H1 (cell line): Measurements from ENCODE around the gene PEX3. TPM values are rescaled to one million over a fixed set of nuclear protein-coding genes. Genes with fewer than 3 reads are reported as not detected.

Experiments used
- CTCF ChIA-PET: fragments of 300-600 bp; sonication (Branson Sonifier 250); formaldehyde crosslinking; loops from one replicate; lab custom pipeline; 2021; ENCODE audit not compliant: partially characterized antibody; lab: Charles Lee
- POLR2A ChIA-PET: fragments of 300-600 bp; sonication (Branson Sonifier 250); formaldehyde crosslinking; loops from one replicate; lab custom pipeline; 2021; ENCODE audit warnings: inconsistent platforms; ENCODE audit not compliant: partially characterized antibody; lab: Charles Lee
- DNase-seq, 2 experiments: peaks; one replicate each; pipeline versions ENCODE4 v3.0.0 to v3.0.0-alpha.2; 2010 to 2022; ENCODE audit warnings: low spot score in 2 of 2, low read depth in 1 of 2, mixed read lengths in 1 of 2
- FAIRE-seq: peaks from 2 replicates; lab custom pipeline; 2011; peaks lifted over from hg19 to GRCh38; lab: Jason Lieb, UNC
- H2AFZ ChIP-seq: 2 replicates; pipeline ENCODE4 v1.8.1; 2012; ENCODE audit warnings: low read length, inconsistent platforms
- H2AK5ac ChIP-seq: 2 replicates; pipeline ENCODE4 v1.6.1; 2013; ENCODE audit warnings: low read depth, low read length
- H2BK120ac ChIP-seq: replicated peaks from 2 replicates; pipeline ENCODE3; 2013; ENCODE audit warnings: low read depth, low read length, inconsistent platforms
- H2BK12ac ChIP-seq: 2 replicates; pipeline ENCODE4 v1.6.1; 2013; ENCODE audit warnings: low read depth, low read length
- H2BK15ac ChIP-seq: 2 replicates; pipeline ENCODE4 v1.6.1; 2013; ENCODE audit warnings: low read length
- H2BK20ac ChIP-seq: 2 replicates; pipeline ENCODE4 v1.6.1; 2013; ENCODE audit warnings: low read length
- H2BK5ac ChIP-seq: 2 replicates; pipeline ENCODE4 v1.6.1; 2013; ENCODE audit warnings: low read depth, low read length
- H3K14ac ChIP-seq: 2 replicates; pipeline ENCODE4 v1.6.1; 2013; ENCODE audit warnings: inconsistent platforms; ENCODE audit not compliant: insufficient read length
- H3K18ac ChIP-seq: 2 replicates; pipeline ENCODE4 v1.6.1; 2013; ENCODE audit warnings: low read length; ENCODE audit errors: extremely low read depth
- H3K23ac ChIP-seq: 2 replicates; pipeline ENCODE4 v1.6.1; 2013; ENCODE audit warnings: inconsistent platforms; ENCODE audit not compliant: insufficient read length
- H3K23me2 ChIP-seq: 2 replicates; pipeline ENCODE4 v1.6.1; 2013; ENCODE audit warnings: low read depth, low read length
- H3K27ac ChIP-seq: 2 replicates; pipeline ENCODE4 v1.6.1; 2011; ENCODE audit warnings: low read depth, low read length, inconsistent platforms
- H3K27me3 ChIP-seq, 4 experiments: replicated peaks in 1 of 4; 1 replicate in 1 of 4; 2 replicates in 3 of 4; pipeline versions ENCODE4 v1.6.1 to v1.8.1; 2011 to 2013; ENCODE audit warnings: low read length in 3 of 4, mild to moderate bottlenecking in 3 of 4, inconsistent platforms in 2 of 4, mixed read lengths in 2 of 4, moderate library complexity in 1 of 4; ENCODE audit not compliant: control insufficient read depth in 3 of 4, insufficient read depth in 3 of 4; ENCODE audit errors: extremely low read depth in 1 of 4
- H3K36me3 ChIP-seq, 4 experiments: 2 replicates each; pipeline versions ENCODE4 v1.6.1 to v1.8.1; 2011 to 2013; ENCODE audit warnings: mild to moderate bottlenecking in 4 of 4, low read length in 3 of 4, moderate library complexity in 2 of 4, control low read depth in 1 of 4, inconsistent platforms in 1 of 4; ENCODE audit not compliant: insufficient read depth in 4 of 4, control insufficient read depth in 2 of 4
- H3K4ac ChIP-seq: replicated peaks from 2 replicates; pipeline ENCODE3; 2013; ENCODE audit warnings: low read length, low read depth, mixed read lengths, inconsistent platforms; ENCODE audit not compliant: insufficient read length
- H3K4me1 ChIP-seq, 4 experiments: replicated peaks in 1 of 4; 1 replicate in 1 of 4; 2 replicates in 3 of 4; pipeline versions ENCODE4 v1.6.1 to v1.8.1; 2011 to 2013; ENCODE audit warnings: low read length in 3 of 4, inconsistent platforms in 2 of 4, mixed read lengths in 1 of 4; ENCODE audit not compliant: insufficient read depth in 4 of 4, control insufficient read depth in 3 of 4
- H3K4me2 ChIP-seq, 2 experiments: 2 replicates each; pipeline versions ENCODE4 v1.6.1 to v1.8.1; 2011 to 2013; ENCODE audit warnings: low read depth in 2 of 2, low read length in 2 of 2, control low read depth in 1 of 2, inconsistent platforms in 1 of 2, mild to moderate bottlenecking in 1 of 2; ENCODE audit not compliant: insufficient read depth in 1 of 2
- H3K4me3 ChIP-seq, 4 experiments: fragments of 200-600, 300-600 bp in 1 of 4; sonication (generic), shearing (Covaris generic), sonication (Bioruptor Twin) in 1 of 4; 2 replicates each; pipeline versions ENCODE4 v1.5.1 to v1.8.1; 2011 to 2016; ENCODE audit warnings: low read length in 4 of 4, low read depth in 3 of 4, control low read depth in 2 of 4, inconsistent platforms in 2 of 4, mild to moderate bottlenecking in 2 of 4, mixed read lengths in 1 of 4, moderate library complexity in 1 of 4; ENCODE audit not compliant: insufficient read depth in 2 of 4; ENCODE audit errors: extremely low read depth in 1 of 4
- H3K56ac ChIP-seq: replicated peaks from 2 replicates; pipeline ENCODE3; 2013; ENCODE audit warnings: low read depth, mild to moderate bottlenecking, mixed read lengths, low read length, inconsistent platforms; ENCODE audit not compliant: insufficient read length
- H3K79me1 ChIP-seq: 2 replicates; pipeline ENCODE4 v1.6.1; 2013; ENCODE audit warnings: low read depth, low read length, control low read depth
- H3K79me2 ChIP-seq, 2 experiments: 2 replicates each; pipeline versions ENCODE4 v1.6.1 to v1.8.1; 2012 to 2013; ENCODE audit warnings: low read length in 2 of 2, mild to moderate bottlenecking in 2 of 2, inconsistent platforms in 1 of 2; ENCODE audit not compliant: insufficient read depth in 2 of 2, control insufficient read depth in 1 of 2
- H3K9ac ChIP-seq, 4 experiments: replicated peaks in 1 of 4; 1 replicate in 1 of 4; 2 replicates in 3 of 4; pipeline versions ENCODE4 v1.6.1 to v1.8.1; 2011 to 2013; ENCODE audit warnings: low read depth in 3 of 4, low read length in 3 of 4, control low read depth in 2 of 4, mild to moderate bottlenecking in 2 of 4, moderate library complexity in 2 of 4, inconsistent platforms in 1 of 4; ENCODE audit errors: extremely low read depth in 1 of 4
- H3K9me3 ChIP-seq, 2 experiments: 2 replicates each; pipeline versions ENCODE4 v1.6.1 to v1.8.1; 2012 to 2013; ENCODE audit warnings: mild to moderate bottlenecking in 2 of 2, moderate library complexity in 2 of 2, control low read depth in 1 of 2, inconsistent platforms in 1 of 2, low read depth in 1 of 2, low read length in 1 of 2, mixed read lengths in 1 of 2; ENCODE audit not compliant: insufficient read depth in 2 of 2
- H4K20me1 ChIP-seq, 2 experiments: replicated peaks in 1 of 2; 2 replicates each; pipeline versions ENCODE3 to v1.8.1; 2011 to 2013; ENCODE audit warnings: inconsistent platforms in 2 of 2, low read length in 2 of 2, mild to moderate bottlenecking in 1 of 2; ENCODE audit not compliant: insufficient read depth in 2 of 2, control insufficient read depth in 1 of 2
- H4K5ac ChIP-seq: 2 replicates; pipeline ENCODE4 v1.6.1; 2013; ENCODE audit warnings: low read length, low read depth, mixed read lengths, inconsistent platforms; ENCODE audit not compliant: insufficient read length
- H4K8ac ChIP-seq: 2 replicates; pipeline ENCODE4 v1.8.0; 2013; ENCODE audit warnings: mild to moderate bottlenecking, moderate library complexity, low read length, inconsistent platforms; ENCODE audit not compliant: insufficient read depth; ENCODE audit errors: extremely low read depth
- H4K91ac ChIP-seq: replicated peaks from 2 replicates; pipeline ENCODE3; 2013; ENCODE audit warnings: low read length, mixed read lengths, inconsistent platforms; ENCODE audit not compliant: insufficient read length
- CHD2 ChIP-seq: IDR thresholded peaks from 2 replicates; pipeline ENCODE4 v1.6.1; 2012; ENCODE audit warnings: low read length, improper control_type of control experiment
- CREB1 ChIP-seq: IDR thresholded peaks from 2 replicates; pipeline ENCODE4 v1.6.1; 2012; ENCODE audit warnings: inconsistent platforms
- CTCF ChIP-seq, 3 experiments: IDR thresholded peaks; 1 replicate in 2 of 3; 2 replicates in 1 of 3; pipeline versions ENCODE4 v1.5.1 to v1.6.1; 2011; ENCODE audit warnings: low read length in 3 of 3, mild to moderate bottlenecking in 3 of 3, inconsistent platforms in 2 of 3, low read depth in 1 of 3, moderate library complexity in 1 of 3; ENCODE audit not compliant: insufficient read depth in 1 of 3; ENCODE audit errors: control extremely low read depth in 1 of 3
- GABPA ChIP-seq: IDR thresholded peaks from 2 replicates; pipeline ENCODE4 v1.6.1; 2011; ENCODE audit warnings: mild to moderate bottlenecking, low read length, moderate library complexity, borderline replicate concordance; ENCODE audit not compliant: insufficient read depth
- RAD21 ChIP-seq, 2 experiments: IDR thresholded peaks in 1 of 2; conservative IDR thresholded peaks in 1 of 2; 2 replicates each; pipeline ENCODE4 v1.6.1; 2011; ENCODE audit warnings: low read depth in 2 of 2, low read length in 2 of 2, improper control_type of control experiment in 1 of 2, inconsistent platforms in 1 of 2, mild to moderate bottlenecking in 1 of 2, moderate library complexity in 1 of 2
- RXRA ChIP-seq: IDR thresholded peaks from 2 replicates; pipeline ENCODE4 v1.6.1; 2011; ENCODE audit warnings: low read depth, mild to moderate bottlenecking, low read length, moderate library complexity; ENCODE audit not compliant: insufficient read depth
- TAF7 ChIP-seq: optimal IDR thresholded peaks from 2 replicates; pipeline ENCODE3; 2011; ENCODE audit warnings: low read depth, mild to moderate bottlenecking, inconsistent platforms, low read length, moderate library complexity, borderline replicate concordance
- TCF12 ChIP-seq: IDR thresholded peaks from 2 replicates; pipeline ENCODE4 v1.6.1; 2011; ENCODE audit warnings: low read depth, mild to moderate bottlenecking, low read length
- YY1 ChIP-seq: IDR thresholded peaks from 2 replicates; pipeline ENCODE4 v1.6.1; 2011; ENCODE audit warnings: low read depth, mild to moderate bottlenecking, low read length
- WGBS, 2 experiments: shearing (Covaris generic) in 1 of 2; methylation state at CpG; one replicate each; pipeline versions ENCODE4 v1.1.6 to v1.1.7; 2013 to 2015; ENCODE audit warnings: low lambda C conversion rate in 2 of 2, mixed read lengths in 2 of 2, inconsistent platforms in 1 of 2, low coverage in 1 of 2, missing lambda C conversion rate in 1 of 2; ENCODE audit not compliant: insufficient replicate concordance in 2 of 2, insufficient coverage in 1 of 2, insufficient read length in 1 of 2; ENCODE audit errors: extremely low coverage in 1 of 2, missing lambda C conversion rate in 1 of 2; 5-methylcytosine and 5-hydroxymethylcytosine counted together
- polyA plus RNA-seq, 7 experiments: library from polyadenylated mRNA; depleted of rRNA in 3 of 7; stranded (reverse) in 5 of 7; unstranded in 2 of 7; fragments of >200 nt in 5 of 7; fragments of 200-250 nt in 2 of 7; gene quantifications; 1 replicate in 5 of 7; 2 replicates in 1 of 7; 4 replicates in 1 of 7; pipeline versions ENCODE4 v1.2.1 to v1.2.3, GENCODE V29; 2011 to 2013; ENCODE audit warnings: missing spikeins in 2 of 7, mixed read lengths in 2 of 7
- total RNA-seq: library from RNA; stranded (reverse); fragmentation: NEBNext Ultra II Directional; extraction: Animal tissue kit (Norgen Biotek cat#: 25700); gene quantifications from 2 replicates; pipeline ENCODE4 v1.2.1, GENCODE V29; 2021

Gene PEX3
- total and polyA plus RNA-seq, 2 of the 8 experiments (the other 6 are each of a cell fraction or from before 2014, with no cell fraction given), result 8.0 to 16.8 TPM

DNA sequence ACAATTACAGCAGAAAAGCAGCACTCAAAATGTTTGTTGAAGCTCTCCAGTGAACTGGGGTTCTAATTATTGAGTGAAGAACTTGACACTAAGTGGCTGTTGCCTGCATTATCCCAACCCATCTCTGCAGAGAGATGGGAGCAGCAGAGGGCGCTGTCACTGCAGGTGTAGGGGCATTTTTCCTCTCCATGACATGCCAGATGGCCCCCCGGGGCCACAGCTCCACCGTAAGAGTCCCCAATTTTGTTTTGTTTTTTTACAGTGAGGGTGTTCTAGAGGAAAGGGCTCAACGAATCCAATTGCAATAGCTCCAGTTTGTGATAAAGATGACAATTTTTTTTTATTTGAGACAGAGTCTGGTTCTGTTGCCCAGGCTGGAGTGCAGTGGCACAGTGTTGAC lies 62.8 kb downstream of the PEX3 start:
- Histone ChIP-seq H2AFZ (no peak overlapping the region), H2BK20ac (0 out of 2 replicates have a peak overlapping the region, but pooled peaks have one; percentile 83), H3K79me2 (peaks cover 0 to 14% of the 10 kb centered on the region in 2 experiments; a peak in 2 of 4 replicates), H3K36me3 (no peaks in the 10 kb centered on the region; a peak in 1 of 8 replicates), H3K4me2 (no peak overlapping the region), H3K14ac (no peak overlapping the region), H2BK12ac (no peak overlapping the region), H3K23ac (no peak overlapping the region), H3K4ac (peak overlapping the region; percentile 1), H2AK5ac (no peak overlapping the region), H2BK5ac (no peak overlapping the region), H3K9ac (no peak overlapping the region), H3K27ac (no peak overlapping the region), H3K4me1 (peaks cover 8 to 14% (median 12%) of the 10 kb centered on the region in 4 experiments), H4K91ac (no peak overlapping the region), H2BK120ac (no peak overlapping the region), H3K18ac (no peak overlapping the region), H4K8ac (no peak overlapping the region), H3K23me2 (peaks cover 8% of the 10 kb centered on the region), H3K79me1 (no peaks in the 10 kb centered on the region; the same call in 1 of the 2 replicates), H2BK15ac (no peak overlapping the region), H4K20me1 (peaks cover 0 to 1% of the 10 kb centered on the region in 2 experiments), H3K9me3 (no peaks in the 10 kb centered on the region), H3K4me3 (no peak overlapping the region), H4K5ac (no peak overlapping the region), H3K27me3 (peaks cover 0 to 9% (median 5%) of the 10 kb centered on the region in 4 experiments; a peak in 3 of 7 replicates), H3K56ac (no peak overlapping the region)
- FAIRE-seq, result no peak
- TF ChIP-seq CREB1, result peak; percentile 52; the same call in 1 of the 2 replicates
- no peak for TF ChIP-seq GABPA
- peak; percentile 79; the same call in 1 of the 2 replicates for TF ChIP-seq TCF12
- peak; percentile 68 for TF ChIP-seq YY1
- TF ChIP-seq TAF7, result peak; percentile 29
- 0 out of 2 replicates have a peak, but pooled peaks have one; percentile 40 for TF ChIP-seq CHD2
- TF ChIP-seq RXRA, result no peak
- TF ChIP-seq RAD21 (IDR thresholded peaks at IDR 0.05 in 1 of 2, conservative IDR thresholded peaks at IDR 0.05 in 1 of 2; ENCODE audit: low read depth in 2 of 2, low read length in 2 of 2), result peak; percentile 79 to 84
- peak; percentile 79 to 85 (median 83) for TF ChIP-seq CTCF (IDR thresholded peaks at IDR 0.05; ENCODE audit: control extremely low read depth in 1 of 3, insufficient read depth in 1 of 3, low read depth in 1 of 3, low read length in 3 of 3)
- 26% methylated on average over 4 of the region's 4 CpGs; no CpG with 5 or more reads in 1 of the 2 experiments for WGBS, 2 experiments
- CTCF ChIA-PET, result interaction anchor here (0.8 to 7.5 kb wide), 34 partner anchors 8 to 520 kb away, joined by 3 to 77 read pairs (median 5); partner anchors contain the start of gene LTV1
- POLR2A ChIA-PET, result interaction anchor here (0.9 to 3.2 kb wide), 2 partner anchors 23 to 62 kb away, joined by 3 to 24 read pairs; no protein-coding TSS in a partner anchor
- peak in 1 of 2 experiments; percentile 87 for DNase-seq
